ENCODE measurements around the gene SAMD9. TPM values are rescaled to one million over a fixed set of nuclear protein-coding genes. Genes with fewer than 3 reads are reported as not detected.
"Not testable (repeated sequence)": the region's sequence is repeated elsewhere in the genome, so short reads cannot be mapped to it uniquely, and the experiment has no call there.

The SAMD9 gene
- total and polyA plus RNA-seq, 2 experiments from 2014 or later, result 0.17 TPM; not detected in 1

- not testable (repeated sequence) for H3K27ac ChIP-seq (ENCODE audit: low read depth); H2AFZ ChIP-seq; H4K20me1 ChIP-seq (replicated peaks; ENCODE audit: insufficient read depth); H3K36me3 ChIP-seq (ENCODE audit: insufficient read depth); DNase-seq (ENCODE audit: low spot score); H3K9me2 ChIP-seq (ENCODE audit: insufficient read depth); H3F3A ChIP-seq (replicated peaks; ENCODE audit: low read depth); H3K27ac Mint-ChIP-seq; H3K4me3 Mint-ChIP-seq; H3K4me1 ChIP-seq (ENCODE audit: insufficient read depth); H3K4me3 ChIP-seq; H3K27me3 ChIP-seq (ENCODE audit: insufficient read depth); H3K4me1 Mint-ChIP-seq; H3K27me3 Mint-ChIP-seq (ENCODE audit: insufficient read depth, low read depth, poor library complexity); H3K4me2 ChIP-seq; ATAC-seq; H3K36me3 Mint-ChIP-seq (ENCODE audit: low read depth); H3K79me2 ChIP-seq (replicated peaks; ENCODE audit: insufficient read depth)
- peaks cover 45% of the 10 kb centered on the region for H3K9me3 Mint-ChIP-seq
These were observed 9.2 kb upstream of the SAMD9 start for GRCh38 chr7:93126954-93127353.

- not testable (repeated sequence) for H3K79me2 ChIP-seq (replicated peaks; ENCODE audit: insufficient read depth); H3K4me3 ChIP-seq; H3K27ac Mint-ChIP-seq; H3K4me1 Mint-ChIP-seq; H3F3A ChIP-seq (replicated peaks; ENCODE audit: low read depth); H4K20me1 ChIP-seq (replicated peaks; ENCODE audit: insufficient read depth); H3K4me1 ChIP-seq (ENCODE audit: insufficient read depth); H3K27me3 ChIP-seq (ENCODE audit: insufficient read depth); ATAC-seq; H3K36me3 Mint-ChIP-seq (ENCODE audit: low read depth); DNase-seq (ENCODE audit: low spot score); H3K4me3 Mint-ChIP-seq; H3K27me3 Mint-ChIP-seq (ENCODE audit: insufficient read depth, low read depth, poor library complexity); H2AFZ ChIP-seq; H3K9me2 ChIP-seq (ENCODE audit: insufficient read depth); H3K4me2 ChIP-seq; H3K36me3 ChIP-seq (ENCODE audit: insufficient read depth); H3K27ac ChIP-seq (ENCODE audit: low read depth)
- peaks cover 50% of the 10 kb centered on the region for H3K9me3 Mint-ChIP-seq
These were observed 5.8 kb upstream of the SAMD9 start for GRCh38 chr7:93123532-93123931.

- H3K4me1 ChIP-seq (ENCODE audit: insufficient read depth), result no peaks in the 10 kb centered on the region
- no peak for TF ChIP-seq ETS1 (IDR thresholded peaks at IDR 0.05)
- no peak for TF ChIP-seq ZNF331 (CRISPR knock-in tag; IDR thresholded peaks at IDR 0.05; ENCODE audit: low read depth)
- TF ChIP-seq NANOG (IDR thresholded peaks at IDR 0.05; ENCODE audit: borderline replicate concordance), result no peak
- TF ChIP-seq ZNF462 (CRISPR knock-in tag; IDR thresholded peaks at IDR 0.05), result no peak
- no peak for TF ChIP-seq EZH2 (IDR thresholded peaks at IDR 0.05; ENCODE audit: low read depth, unreplicated experiment)
- TF ChIP-seq POLR2AphosphoS5 (IDR thresholded peaks at IDR 0.05; ENCODE audit: low read depth), result no peak
These were observed 3.1 kb upstream of the SAMD9 start for GRCh38 chr7:93120592-93121549.

More at GRCh38 chr7:93120592-93121549, 3.1 kb upstream of the SAMD9 start:
- Histone ChIP-seq H3K36me3 (ENCODE audit: insufficient read depth) (no peaks in the 10 kb centered on the region), H4K20me1 (replicated peaks; ENCODE audit: insufficient read depth) (no peaks in the 10 kb centered on the region), H2AFZ (no peak overlapping the region), H3K4me2 (no peak overlapping the region), H3F3A (replicated peaks; ENCODE audit: low read depth) (no peaks in the 10 kb centered on the region), H3K9me2 (ENCODE audit: insufficient read depth) (peaks cover 5% of the 10 kb centered on the region; the same call in 1 of the 2 replicates), H3K27ac (ENCODE audit: low read depth) (no peak overlapping the region), H3K79me2 (replicated peaks; ENCODE audit: insufficient read depth) (no peaks in the 10 kb centered on the region), H3K27me3 (ENCODE audit: insufficient read depth) (no peaks in the 10 kb centered on the region), H3K4me3 (no peak overlapping the region)
- peaks cover 26% of the 10 kb centered on the region for H3K9me3 Mint-ChIP-seq
- no peaks in the 10 kb centered on the region for H3K27me3 Mint-ChIP-seq (ENCODE audit: insufficient read depth, low read depth, poor library complexity)
- no peaks in the 10 kb centered on the region for H3K36me3 Mint-ChIP-seq (ENCODE audit: low read depth)
- no peaks in the 10 kb centered on the region; the same call in 2 of the 3 replicates for H3K4me1 Mint-ChIP-seq
- H3K4me3 Mint-ChIP-seq, result no peak overlapping the region
- H3K27ac Mint-ChIP-seq, result no peak overlapping the region
- no peak for ATAC-seq
- no peak for DNase-seq (ENCODE audit: low spot score)
